ENCODE measurements around the gene TSPAN15. TPM values are rescaled to one million over a fixed set of nuclear protein-coding genes. Genes with fewer than 3 reads are reported as not detected.
"Not testable (repeated sequence)": the region's sequence is repeated elsewhere in the genome, so short reads cannot be mapped to it uniquely, and the experiment has no call there.

Gene TSPAN15
- total RNA-seq, 1 donor from 2014 or later, result 12.0 TPM

- intact Hi-C loops (cut with micrococcal nuclease), result no loop called here
Observed at GRCh38 chr10:69481811-69482524, 30.7 kb downstream of the TSPAN15 start.

- intact Hi-C loops (cut with micrococcal nuclease), result no loop called here
Observed at GRCh38 chr10:69483963-69484362, 32.7 kb downstream of the TSPAN15 start.

GRCh38 chr10:69484736-69485135, 33.5 kb downstream of the TSPAN15 start:
- intact Hi-C loops (cut with micrococcal nuclease), result no loop called here

GRCh38 chr10:69486922-69487730, 35.9 kb downstream of the TSPAN15 start:
- intact Hi-C loops (cut with micrococcal nuclease), result no loop called here

GRCh38 chr10:69488149-69488844, 37.0 kb downstream of the TSPAN15 start:
- intact Hi-C loops (cut with micrococcal nuclease), result not testable (repeated sequence)

- intact Hi-C loops (cut with micrococcal nuclease), result not testable (repeated sequence)
Observed at GRCh38 chr10:69488856-69489255, 37.6 kb downstream of the TSPAN15 start.

GRCh38 chr10:69489506-69490090, 38.3 kb downstream of the TSPAN15 start:
- intact Hi-C loops (cut with micrococcal nuclease), result no loop called here

- intact Hi-C loops (cut with micrococcal nuclease), result no loop called here
Observed at GRCh38 chr10:69490876-69491275, 39.6 kb downstream of the TSPAN15 start.

- intact Hi-C loops (cut with micrococcal nuclease), result no loop called here
Observed at GRCh38 chr10:69491611-69492010, 40.3 kb downstream of the TSPAN15 start.

GRCh38 chr10:69492091-69492745, 41.0 kb downstream of the TSPAN15 start:
- intact Hi-C loops (cut with micrococcal nuclease), result no loop called here

- intact Hi-C loops (cut with micrococcal nuclease), result no loop called here
Observed at GRCh38 chr10:69492746-69493462, 41.6 kb downstream of the TSPAN15 start.

- intact Hi-C loops (cut with micrococcal nuclease), result no loop called here
Observed at GRCh38 chr10:69494626-69495558, 43.6 kb downstream of the TSPAN15 start.

- intact Hi-C loops (cut with micrococcal nuclease), result no loop called here
Observed at GRCh38 chr10:69495666-69496065, 44.4 kb downstream of the TSPAN15 start.

- intact Hi-C loops (cut with micrococcal nuclease), result no loop called here
Observed at GRCh38 chr10:69496352-69497230, 45.3 kb downstream of the TSPAN15 start.

GRCh38 chr10:69497231-69497561, 45.9 kb downstream of the TSPAN15 start:
- intact Hi-C loops (cut with micrococcal nuclease), result no loop called here

GRCh38 chr10:69497611-69498390, 46.5 kb downstream of the TSPAN15 start:
- intact Hi-C loops (cut with micrococcal nuclease), result no loop called here

GRCh38 chr10:69498711-69499471, 47.6 kb downstream of the TSPAN15 start:
- intact Hi-C loops (cut with micrococcal nuclease), result no loop called here

Measured in T-helper 1 cell treated with Interleukin-12 subunit alpha and Interleukin-12 subunit beta and Interleukin-4 antibody, amounts not matched to agents 30 ng/mL and 1 ng/mL, for 36 hours (primary cell).